Neural progenitor cell (in vitro differentiated cells): ENCODE results near the gene S1PR5.

Source experiments
- CTCF ChIP-seq: fragments of 200-600 bp; sonication (generic); IDR thresholded peaks from 2 replicates; pipeline ENCODE4 v1.5.1; 2017; ENCODE audit warnings: antibody characterized with exemption, mild to moderate bottlenecking
- EZH2 ChIP-seq: fragments of 200-600 bp; sonication (generic); IDR thresholded peaks from 2 replicates; pipeline ENCODE4 v1.6.1; 2017; ENCODE audit warnings: antibody characterized with exemption, mild to moderate bottlenecking, moderate library complexity

- TF ChIP-seq CTCF (no peak), EZH2 (no peak)
Observed at GRCh38 chr19:10521461-10522171, 4.4 kb upstream of the S1PR5 start.
